ENCODE measurements around the gene C3orf33. TPM values are rescaled to one million over a fixed set of nuclear protein-coding genes. Genes with fewer than 3 reads are reported as not detected.

The C3orf33 gene
- polyA plus RNA-seq, 1 donor: 12.5 TPM

- Histone ChIP-seq H3K36me3 (ENCODE audit: control insufficient read depth, insufficient read depth, low read length) (peaks cover 17% of the 10 kb centered on the region), H3K9me3 (ENCODE audit: control insufficient read depth, low read depth, low read length) (peaks cover 3% of the 10 kb centered on the region), H3K4me1 (ENCODE audit: control insufficient read depth, insufficient read depth, low read length) (no peaks in the 10 kb centered on the region), H3K27ac (ENCODE audit: low read length) (no peak overlapping the region), H3K27me3 (ENCODE audit: control insufficient read depth, insufficient read depth, low read length) (no peaks in the 10 kb centered on the region), H3K4me3 (ENCODE audit: low read length) (no peak overlapping the region)
- WGBS (ENCODE audit: insufficient coverage, low lambda C conversion rate): 80% methylated on average over 1 of the region's 4 CpGs
- DNase-seq: no peak
Measured at GRCh38 chr3:155790272-155790925, 15.7 kb downstream of the C3orf33 start.

- no peak for DNase-seq
- H3K4me1 ChIP-seq (ENCODE audit: control insufficient read depth, insufficient read depth, low read length): no peaks in the 10 kb centered on the region
- no peak overlapping the region for H3K4me3 ChIP-seq (ENCODE audit: low read length)
- H3K27me3 ChIP-seq (ENCODE audit: control insufficient read depth, insufficient read depth, low read length): no peaks in the 10 kb centered on the region
- no peak overlapping the region for H3K27ac ChIP-seq (ENCODE audit: low read length)
- H3K9me3 ChIP-seq (ENCODE audit: control insufficient read depth, low read depth, low read length): peaks cover 10% of the 10 kb centered on the region
- H3K36me3 ChIP-seq (ENCODE audit: control insufficient read depth, insufficient read depth, low read length): peaks cover 3% of the 10 kb centered on the region
Measured at GRCh38 chr3:155785662-155786295, 20.3 kb downstream of the C3orf33 start.

GRCh38 chr3:155782390-155782953 is 23.6 kb downstream of the C3orf33 start:
- Histone ChIP-seq H3K27ac (ENCODE audit: low read length) (no peak overlapping the region), H3K9me3 (ENCODE audit: control insufficient read depth, low read depth, low read length) (peaks cover 10% of the 10 kb centered on the region), H3K4me1 (ENCODE audit: control insufficient read depth, insufficient read depth, low read length) (no peaks in the 10 kb centered on the region), H3K27me3 (ENCODE audit: control insufficient read depth, insufficient read depth, low read length) (no peaks in the 10 kb centered on the region), H3K36me3 (ENCODE audit: control insufficient read depth, insufficient read depth, low read length) (no peaks in the 10 kb centered on the region), H3K4me3 (ENCODE audit: low read length) (no peak overlapping the region)
- WGBS (ENCODE audit: insufficient coverage, low lambda C conversion rate): no CpG with 5 or more reads among the region's 1 CpG
- no peak for DNase-seq

GRCh38 chr3:155780291-155780690 is 25.8 kb downstream of the C3orf33 start:
- Histone ChIP-seq H3K9me3 (ENCODE audit: control insufficient read depth, low read depth, low read length) (peaks cover 10% of the 10 kb centered on the region), H3K4me1 (ENCODE audit: control insufficient read depth, insufficient read depth, low read length) (no peaks in the 10 kb centered on the region), H3K36me3 (ENCODE audit: control insufficient read depth, insufficient read depth, low read length) (no peaks in the 10 kb centered on the region), H3K27me3 (ENCODE audit: control insufficient read depth, insufficient read depth, low read length) (no peaks in the 10 kb centered on the region), H3K4me3 (ENCODE audit: low read length) (no peak overlapping the region), H3K27ac (ENCODE audit: low read length) (no peak overlapping the region)
- no peak for DNase-seq

GRCh38 chr3:155778462-155778861 is 27.6 kb downstream of the C3orf33 start:
- Histone ChIP-seq H3K4me3 (ENCODE audit: low read length) (no peak overlapping the region), H3K9me3 (ENCODE audit: control insufficient read depth, low read depth, low read length) (peaks cover 10% of the 10 kb centered on the region), H3K27me3 (ENCODE audit: control insufficient read depth, insufficient read depth, low read length) (no peaks in the 10 kb centered on the region), H3K4me1 (ENCODE audit: control insufficient read depth, insufficient read depth, low read length) (no peaks in the 10 kb centered on the region), H3K27ac (ENCODE audit: low read length) (no peak overlapping the region), H3K36me3 (ENCODE audit: control insufficient read depth, insufficient read depth, low read length) (peaks cover 5% of the 10 kb centered on the region)
- DNase-seq: no peak

- no peak overlapping the region for H3K27ac ChIP-seq (ENCODE audit: low read length)
- H3K36me3 ChIP-seq (ENCODE audit: control insufficient read depth, insufficient read depth, low read length): peaks cover 23% of the 10 kb centered on the region
- H3K4me3 ChIP-seq (ENCODE audit: low read length): no peak overlapping the region
- no peaks in the 10 kb centered on the region for H3K27me3 ChIP-seq (ENCODE audit: control insufficient read depth, insufficient read depth, low read length)
- H3K4me1 ChIP-seq (ENCODE audit: control insufficient read depth, insufficient read depth, low read length): no peaks in the 10 kb centered on the region
- whole genome bisulfite sequencing (ENCODE audit: insufficient coverage, low lambda C conversion rate): no CpG with 5 or more reads among the region's 1 CpG
- H3K9me3 ChIP-seq (ENCODE audit: control insufficient read depth, low read depth, low read length): peaks cover 7% of the 10 kb centered on the region
- no peak for DNase-seq
Measured at GRCh38 chr3:155772801-155773200, 33.3 kb downstream of the C3orf33 start.

GRCh38 chr3:155771126-155771525 is 35.0 kb downstream of the C3orf33 start:
- WGBS (ENCODE audit: insufficient coverage, low lambda C conversion rate): 100% methylated on average over 2 of the region's 6 CpGs
- peaks cover 25% of the 10 kb centered on the region for H3K36me3 ChIP-seq (ENCODE audit: control insufficient read depth, insufficient read depth, low read length)

GRCh38 chr3:155766206-155766605 is 39.9 kb downstream of the C3orf33 start:
- H3K27me3 ChIP-seq (ENCODE audit: control insufficient read depth, insufficient read depth, low read length): no peaks in the 10 kb centered on the region
- H3K36me3 ChIP-seq (ENCODE audit: control insufficient read depth, insufficient read depth, low read length): peaks cover 15% of the 10 kb centered on the region
- no peak overlapping the region for H3K4me3 ChIP-seq (ENCODE audit: low read length)
- no peak for DNase-seq
- peaks cover 5% of the 10 kb centered on the region for H3K9me3 ChIP-seq (ENCODE audit: control insufficient read depth, low read depth, low read length)
- no peak overlapping the region for H3K27ac ChIP-seq (ENCODE audit: low read length)
- no CpG with 5 or more reads among the region's 1 CpG for WGBS (ENCODE audit: insufficient coverage, low lambda C conversion rate)
- H3K4me1 ChIP-seq (ENCODE audit: control insufficient read depth, insufficient read depth, low read length): no peaks in the 10 kb centered on the region

More at GRCh38 chr3:155771126-155771525, 35.0 kb downstream of the C3orf33 start:
- no peak for DNase-seq
- Histone ChIP-seq H3K27me3 (ENCODE audit: control insufficient read depth, insufficient read depth, low read length) (no peaks in the 10 kb centered on the region), H3K4me3 (ENCODE audit: low read length) (no peak overlapping the region), H3K4me1 (ENCODE audit: control insufficient read depth, insufficient read depth, low read length) (no peaks in the 10 kb centered on the region), H3K9me3 (ENCODE audit: control insufficient read depth, low read depth, low read length) (peaks cover 7% of the 10 kb centered on the region), H3K27ac (ENCODE audit: low read length) (no peak overlapping the region)

- H3K9me3 ChIP-seq (ENCODE audit: control insufficient read depth, low read depth, low read length): no peaks in the 10 kb centered on the region
- DNase-seq: no peak
- 100% methylated on average over 2 of the region's 3 CpGs for WGBS (ENCODE audit: insufficient coverage, low lambda C conversion rate)
- peaks cover 12% of the 10 kb centered on the region for H3K36me3 ChIP-seq (ENCODE audit: control insufficient read depth, insufficient read depth, low read length)
- no peak overlapping the region for H3K27ac ChIP-seq (ENCODE audit: low read length)
- no peak overlapping the region for H3K4me3 ChIP-seq (ENCODE audit: low read length)
- H3K27me3 ChIP-seq (ENCODE audit: control insufficient read depth, insufficient read depth, low read length): no peaks in the 10 kb centered on the region
- H3K4me1 ChIP-seq (ENCODE audit: control insufficient read depth, insufficient read depth, low read length): no peaks in the 10 kb centered on the region
Measured at GRCh38 chr3:155763870-155764463, 42.1 kb downstream of the C3orf33 start.

- no peaks in the 10 kb centered on the region for H3K4me1 ChIP-seq (ENCODE audit: control insufficient read depth, insufficient read depth, low read length)
- peaks cover 17% of the 10 kb centered on the region for H3K36me3 ChIP-seq (ENCODE audit: control insufficient read depth, insufficient read depth, low read length)
- DNase-seq: no peak
- no peaks in the 10 kb centered on the region for H3K27me3 ChIP-seq (ENCODE audit: control insufficient read depth, insufficient read depth, low read length)
- H3K9me3 ChIP-seq (ENCODE audit: control insufficient read depth, low read depth, low read length): no peaks in the 10 kb centered on the region
- no peak overlapping the region for H3K27ac ChIP-seq (ENCODE audit: low read length)
- H3K4me3 ChIP-seq (ENCODE audit: low read length): no peak overlapping the region
- WGBS (ENCODE audit: insufficient coverage, low lambda C conversion rate): 100% methylated on average over 2 of the region's 4 CpGs
Measured at GRCh38 chr3:155760653-155761052, 45.4 kb downstream of the C3orf33 start.
